ENCODE measurements around the gene SCN10A. TPM values are rescaled to one million over a fixed set of nuclear protein-coding genes. Genes with fewer than 3 reads are reported as not detected.

The SCN10A gene
- total and polyA plus RNA-seq, 3 donors from 2014 or later, result 0.19 to 0.53 (median 0.24) TPM

DNA sequence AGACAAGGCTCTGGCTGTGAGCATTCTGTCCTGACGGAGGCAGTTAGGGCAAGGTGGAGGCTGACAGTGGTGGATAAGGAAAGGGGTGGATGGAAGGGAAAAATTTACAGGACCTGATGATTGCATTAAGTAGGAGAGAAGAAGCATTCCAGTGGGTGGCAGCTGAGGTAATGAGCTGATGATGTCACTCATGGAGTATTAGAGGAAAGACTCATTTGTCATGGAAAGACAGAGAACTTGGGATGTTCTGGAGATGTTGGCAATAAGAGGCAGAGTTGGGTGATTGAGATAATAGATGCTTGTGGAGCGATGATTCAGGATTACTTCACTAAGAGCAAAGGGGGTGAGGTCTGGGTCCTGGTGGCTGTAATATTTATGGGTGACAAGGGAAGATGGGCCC, 102.9 kb downstream of the SCN10A start:
- H3K27ac ChIP-seq, result no peak overlapping the region
- no peak for TF ChIP-seq POLR2A (IDR thresholded peaks at IDR 0.05)
- TF ChIP-seq, protein P1, sequence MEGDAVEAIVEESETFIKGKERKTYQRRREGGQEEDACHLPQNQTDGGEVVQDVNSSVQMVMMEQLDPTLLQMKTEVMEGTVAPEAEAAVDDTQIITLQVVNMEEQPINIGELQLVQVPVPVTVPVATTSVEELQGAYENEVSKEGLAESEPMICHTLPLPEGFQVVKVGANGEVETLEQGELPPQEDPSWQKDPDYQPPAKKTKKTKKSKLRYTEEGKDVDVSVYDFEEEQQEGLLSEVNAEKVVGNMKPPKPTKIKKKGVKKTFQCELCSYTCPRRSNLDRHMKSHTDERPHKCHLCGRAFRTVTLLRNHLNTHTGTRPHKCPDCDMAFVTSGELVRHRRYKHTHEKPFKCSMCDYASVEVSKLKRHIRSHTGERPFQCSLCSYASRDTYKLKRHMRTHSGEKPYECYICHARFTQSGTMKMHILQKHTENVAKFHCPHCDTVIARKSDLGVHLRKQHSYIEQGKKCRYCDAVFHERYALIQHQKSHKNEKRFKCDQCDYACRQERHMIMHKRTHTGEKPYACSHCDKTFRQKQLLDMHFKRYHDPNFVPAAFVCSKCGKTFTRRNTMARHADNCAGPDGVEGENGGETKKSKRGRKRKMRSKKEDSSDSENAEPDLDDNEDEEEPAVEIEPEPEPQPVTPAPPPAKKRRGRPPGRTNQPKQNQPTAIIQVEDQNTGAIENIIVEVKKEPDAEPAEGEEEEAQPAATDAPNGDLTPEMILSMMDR (IDR thresholded peaks at IDR 0.05), result no peak
- intact Hi-C loops (cut with DNase I; ENCODE audit: low total_unique reads), result no loop called here
- 88 to 91% methylated on average over 2 of the region's 2 CpGs for WGBS, 2 donors
- no peak overlapping the region for H3K4me3 ChIP-seq
- no peaks in the 10 kb centered on the region for H3K9me3 ChIP-seq
- no peaks in the 10 kb centered on the region for H3K27me3 ChIP-seq
- no peak for DNase-seq
- no peaks in the 10 kb centered on the region for H3K4me1 ChIP-seq
- H3K36me3 ChIP-seq (ENCODE audit: low read depth, missing control alignments), result no peaks in the 10 kb centered on the region

GRCh38 chr3:38711321-38711720, 104.7 kb downstream of the SCN10A start:
- DNase-seq, result no peak
- no peak overlapping the region for H3K4me3 ChIP-seq
- no peak overlapping the region for H3K27ac ChIP-seq
- TF ChIP-seq POLR2A (IDR thresholded peaks at IDR 0.05), result no peak
- TF ChIP-seq, protein P1 (IDR thresholded peaks at IDR 0.05), result no peak
- H3K4me1 ChIP-seq, result no peaks in the 10 kb centered on the region
- H3K27me3 ChIP-seq, result no peaks in the 10 kb centered on the region
- intact Hi-C loops (cut with DNase I; ENCODE audit: low total_unique reads), result no loop called here
- H3K9me3 ChIP-seq, result no peaks in the 10 kb centered on the region
- H3K36me3 ChIP-seq (ENCODE audit: low read depth, missing control alignments), result no peaks in the 10 kb centered on the region

GRCh38 chr3:38707730-38708129, 108.3 kb downstream of the SCN10A start:
- intact Hi-C loops (cut with DNase I; ENCODE audit: low total_unique reads), result no loop called here
- H3K36me3 ChIP-seq (ENCODE audit: low read depth, missing control alignments), result no peaks in the 10 kb centered on the region
- TF ChIP-seq POLR2A (IDR thresholded peaks at IDR 0.05), result no peak
- TF ChIP-seq, protein P1 (IDR thresholded peaks at IDR 0.05), result no peak
- peak; percentile 18 for DNase-seq
- H3K9me3 ChIP-seq, result no peaks in the 10 kb centered on the region
- WGBS, 2 donors, result 20 to 21% methylated on average over 1 of the region's 1 CpG
- no peaks in the 10 kb centered on the region for H3K4me1 ChIP-seq
- H3K4me3 ChIP-seq, result no peak overlapping the region
- H3K27me3 ChIP-seq, result no peaks in the 10 kb centered on the region
- H3K27ac ChIP-seq, result no peak overlapping the region

- Histone ChIP-seq H3K27me3 (no peaks in the 10 kb centered on the region), H3K9me3 (no peaks in the 10 kb centered on the region), H3K4me1 (no peaks in the 10 kb centered on the region), H3K4me3 (no peak overlapping the region), H3K36me3 (ENCODE audit: low read depth, missing control alignments) (no peaks in the 10 kb centered on the region), H3K27ac (no peak overlapping the region)
- DNase-seq, result no peak
- 66 to 77% methylated on average over 2 of the region's 2 CpGs for WGBS, 2 donors
- intact Hi-C loops (cut with DNase I; ENCODE audit: low total_unique reads), result no loop called here
- no peak for TF ChIP-seq POLR2A (IDR thresholded peaks at IDR 0.05)
- TF ChIP-seq, protein P1 (IDR thresholded peaks at IDR 0.05), result no peak
Observed at GRCh38 chr3:38706961-38707360, 109.1 kb downstream of the SCN10A start.

- intact Hi-C loops (cut with DNase I; ENCODE audit: low total_unique reads), result no loop called here
Observed at GRCh38 chr3:38702231-38702630, 113.8 kb downstream of the SCN10A start.

More at GRCh38 chr3:38702231-38702630, 113.8 kb downstream of the SCN10A start:
- no peaks in the 10 kb centered on the region for H3K27me3 ChIP-seq
- DNase-seq, result no peak
- TF ChIP-seq, protein P1 (IDR thresholded peaks at IDR 0.05), result no peak
- TF ChIP-seq POLR2A (IDR thresholded peaks at IDR 0.05), result no peak
- H3K4me3 ChIP-seq, result no peak overlapping the region
- no peaks in the 10 kb centered on the region for H3K9me3 ChIP-seq
- WGBS, 2 donors, result 85 to 88% methylated on average over 3 of the region's 3 CpGs
- H3K4me1 ChIP-seq, result no peaks in the 10 kb centered on the region
- H3K27ac ChIP-seq, result no peak overlapping the region
- no peaks in the 10 kb centered on the region for H3K36me3 ChIP-seq (ENCODE audit: low read depth, missing control alignments)
